Esophagus (tissue), 2 donors: Measurements from ENCODE around the gene VWA3B. TPM values are rescaled to one million over a fixed set of nuclear protein-coding genes. Genes with fewer than 3 reads are reported as not detected.

ENCODE experiments used
- H3K27ac ChIP-seq, 2 donors: one replicate each; pipeline ENCODE4 v1.5.1; 2013; ENCODE audit warnings: low read depth in 2 of 2, mild to moderate bottlenecking in 2 of 2, inconsistent platforms in 1 of 2, low read length in 1 of 2, moderate library complexity in 1 of 2
- H3K27me3 ChIP-seq, 2 donors: one replicate each; pipeline ENCODE4 v1.6.1; 2013; ENCODE audit warnings: low read length in 2 of 2, control low read depth in 1 of 2, mild to moderate bottlenecking in 1 of 2; ENCODE audit not compliant: insufficient read depth in 2 of 2, control insufficient read depth in 1 of 2
- H3K36me3 ChIP-seq, 2 donors: one replicate each; pipeline ENCODE4 v1.6.1; 2013; ENCODE audit warnings: low read length in 1 of 2; ENCODE audit not compliant: control insufficient read depth in 2 of 2, insufficient read depth in 2 of 2
- H3K4me1 ChIP-seq, 2 donors: one replicate each; pipeline ENCODE4 v1.6.1; 2013; ENCODE audit warnings: low read length in 1 of 2; ENCODE audit not compliant: control insufficient read depth in 2 of 2, insufficient read depth in 2 of 2
- H3K4me3 ChIP-seq, 2 donors: one replicate each; pipeline ENCODE4 v1.5.1; 2013; ENCODE audit warnings: low read length in 2 of 2, mild to moderate bottlenecking in 2 of 2, low read depth in 1 of 2, moderate library complexity in 1 of 2
- H3K9me3 ChIP-seq, 2 donors: one replicate each; pipeline ENCODE4 v1.6.1; 2013; ENCODE audit warnings: mild to moderate bottlenecking in 2 of 2, low read depth in 1 of 2, low read length in 1 of 2, moderate library complexity in 1 of 2; ENCODE audit not compliant: control insufficient read depth in 2 of 2, insufficient read depth in 1 of 2
- WGBS, 2 donors: extraction: QIAGEN DNeasy Blood & Tissue Kit; methylation state at CpG; one replicate each; pipeline ENCODE4 v1.1.7; 2013; 5-methylcytosine and 5-hydroxymethylcytosine counted together
- polyA plus RNA-seq, 2 donors: library from polyadenylated mRNA; stranded (reverse); fragments of 200-250 nt; gene quantifications; one replicate each; pipeline ENCODE4 v1.2.3, GENCODE V29; 2013
- donor health status: healthy with polysubstance abuse.
- donor health status: Bipolar disorder and iron deficiency.

The VWA3B gene
- polyA plus RNA-seq, 2 donors = 0.01 to 0.02 TPM

DNA sequence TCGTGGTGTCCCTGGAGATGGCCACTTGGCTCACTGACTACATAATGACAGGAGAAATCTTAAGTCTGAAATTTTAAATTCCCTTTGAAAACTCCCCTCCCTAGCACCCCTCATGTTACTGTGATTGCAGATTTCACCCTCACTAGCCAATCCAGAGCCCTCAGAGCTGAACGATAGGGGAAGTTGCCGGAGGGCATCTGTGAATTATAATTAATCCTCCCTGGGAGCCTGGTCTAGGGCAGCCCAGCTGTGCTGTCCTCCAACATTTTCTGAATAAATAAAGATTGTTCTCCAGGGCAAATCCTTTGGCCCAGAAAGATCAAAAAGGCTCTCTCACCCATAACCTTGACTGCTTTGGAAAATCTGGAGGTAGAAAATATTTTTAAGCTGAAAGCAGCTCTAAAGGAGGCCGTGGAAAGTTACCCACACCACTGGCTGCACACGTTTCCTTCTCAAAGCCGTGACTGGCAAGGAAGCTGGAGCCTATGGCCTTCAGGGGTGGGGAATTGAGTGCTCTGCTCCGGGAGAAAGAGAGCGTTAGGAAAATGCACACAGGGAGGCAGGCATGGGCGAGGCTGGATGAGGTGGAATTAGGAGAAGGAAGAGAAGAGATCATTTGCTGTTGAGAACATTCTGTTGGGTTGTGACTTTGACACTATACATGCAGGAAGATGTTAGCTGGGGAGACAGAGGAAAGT is 190.3 kb downstream of the VWA3B start:
- no peaks in the 10 kb centered on the region for H3K27me3 ChIP-seq
- WGBS, 2 donors = 45 to 59% methylated on average over 9 of the region's 9 CpGs
- no peaks in the 10 kb centered on the region for H3K36me3 ChIP-seq
- no peak overlapping the region for H3K27ac ChIP-seq
- peaks cover 5 to 10% of the 10 kb centered on the region in 2 donors for H3K4me1 ChIP-seq
- no peaks in the 10 kb centered on the region for H3K9me3 ChIP-seq
- H3K4me3 ChIP-seq = no peak overlapping the region

DNA sequence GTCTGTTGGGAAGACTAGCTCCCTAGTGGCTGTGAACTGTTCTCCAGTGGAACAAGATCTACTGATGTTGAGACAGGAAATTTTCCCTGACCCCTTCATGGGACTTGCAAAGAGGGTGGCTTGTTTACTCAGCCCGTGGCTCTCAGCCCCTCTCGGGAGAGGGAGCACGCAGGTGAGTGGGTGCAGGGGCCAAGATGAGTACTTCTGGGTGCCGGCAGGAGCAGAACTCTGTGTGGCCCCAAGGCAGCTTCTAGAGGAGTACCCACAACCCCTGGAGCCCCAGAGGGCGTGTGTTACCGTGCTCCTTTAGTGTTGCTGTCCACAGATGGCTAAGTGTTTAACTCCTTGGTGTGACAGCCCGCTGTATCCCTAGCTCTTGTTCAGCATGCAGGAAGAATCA is 191.1 kb downstream of the VWA3B start:
- no peaks in the 10 kb centered on the region for H3K9me3 ChIP-seq
- peaks cover 5 to 10% of the 10 kb centered on the region in 2 donors for H3K4me1 ChIP-seq
- no peak overlapping the region for H3K4me3 ChIP-seq
- no peak overlapping the region for H3K27ac ChIP-seq
- H3K36me3 ChIP-seq = no peaks in the 10 kb centered on the region
- no peaks in the 10 kb centered on the region for H3K27me3 ChIP-seq
- 85 to 87% methylated on average over 7 of the region's 7 CpGs for WGBS, 2 donors

DNA sequence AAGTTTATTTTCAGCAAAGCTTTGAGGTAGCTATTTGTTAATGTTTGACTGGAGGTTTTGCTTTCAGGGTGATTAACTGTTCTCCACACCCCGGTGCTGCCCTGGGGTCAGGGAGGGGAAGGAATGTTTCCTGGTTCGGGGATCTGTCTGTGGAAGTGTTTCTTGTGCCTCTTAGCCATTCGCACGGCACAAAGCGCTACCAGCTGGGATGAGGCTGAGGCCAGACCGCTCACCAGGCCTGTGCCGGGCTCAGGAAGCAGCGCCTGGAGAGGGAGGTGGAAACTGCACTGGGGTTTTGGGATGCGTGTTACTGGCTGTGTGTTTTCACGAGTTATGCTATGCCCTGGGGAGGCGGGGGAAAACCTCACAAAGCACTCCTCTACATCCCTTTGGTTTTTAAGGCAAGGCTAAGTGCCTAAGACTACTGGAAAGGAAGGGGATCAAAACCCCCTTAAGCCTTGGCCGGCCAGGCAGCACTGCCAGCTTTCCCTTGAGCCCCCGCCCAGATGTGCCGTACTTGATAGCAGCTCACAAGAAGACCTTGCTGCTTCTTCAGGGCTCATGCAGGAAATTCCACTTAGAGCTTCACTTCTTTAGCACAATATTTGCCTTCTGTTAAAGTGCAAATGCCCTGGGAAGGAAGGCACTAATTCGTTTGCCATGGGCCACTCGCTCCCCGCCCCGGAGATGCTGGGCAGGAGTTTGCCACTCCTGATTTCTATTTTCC is 193.6 kb downstream of the VWA3B start:
- H3K9me3 ChIP-seq = no peaks in the 10 kb centered on the region
- peaks cover 5 to 10% of the 10 kb centered on the region in 2 donors for H3K4me1 ChIP-seq
- WGBS, 2 donors = 40 to 43% methylated on average over 18 of the region's 18 CpGs
- no peaks in the 10 kb centered on the region for H3K36me3 ChIP-seq
- H3K27ac ChIP-seq = peak overlapping the region; percentile 27 to 44
- no peaks in the 10 kb centered on the region for H3K27me3 ChIP-seq
- no peak overlapping the region for H3K4me3 ChIP-seq

DNA sequence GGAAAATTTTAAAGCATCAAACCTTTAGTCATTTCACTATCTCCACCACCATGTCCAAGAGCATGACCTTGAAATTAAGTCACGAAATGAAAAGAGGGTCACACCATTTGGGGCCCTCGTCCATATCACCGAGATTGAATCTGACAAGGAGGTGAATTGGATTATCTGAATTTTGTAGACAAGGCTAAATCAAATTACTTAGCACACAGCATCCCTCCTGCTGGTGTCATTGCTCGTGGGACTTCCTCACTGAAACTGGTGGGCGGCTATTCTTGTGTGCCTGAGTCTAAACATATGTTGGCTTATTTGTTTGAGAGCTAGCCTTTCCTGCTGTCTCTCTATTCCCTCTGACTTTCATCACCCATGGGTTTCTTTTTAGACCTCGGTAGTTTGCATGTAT is 194.6 kb downstream of the VWA3B start:
- Histone ChIP-seq H3K36me3 (no peaks in the 10 kb centered on the region), H3K4me1 (peaks cover 5 to 10% of the 10 kb centered on the region in 2 donors), H3K27me3 (no peaks in the 10 kb centered on the region), H3K9me3 (no peaks in the 10 kb centered on the region), H3K27ac (no peak overlapping the region), H3K4me3 (no peak overlapping the region)
- WGBS, 2 donors = 89 to 92% methylated on average over 6 of the region's 6 CpGs

DNA sequence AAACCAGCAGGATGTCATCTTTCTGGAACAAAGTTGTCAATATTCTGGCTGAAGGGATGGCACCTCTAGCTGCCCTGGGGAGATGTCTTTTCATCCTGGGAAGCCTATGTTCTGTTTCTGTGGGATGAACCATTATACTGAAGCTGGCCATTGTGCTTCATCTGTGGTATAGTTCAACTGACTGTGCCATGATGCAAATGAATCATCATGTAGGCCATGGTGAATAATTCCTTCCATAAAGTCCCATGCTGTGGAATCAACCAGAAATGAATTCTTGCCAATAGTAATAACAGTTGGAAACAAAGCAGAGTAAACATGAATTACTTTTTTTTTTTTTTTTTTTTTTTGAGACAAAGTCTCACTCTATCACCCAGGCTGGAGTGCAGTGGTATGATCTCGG is 195.1 kb downstream of the VWA3B start:
- H3K9me3 ChIP-seq = no peaks in the 10 kb centered on the region
- H3K27ac ChIP-seq = no peak overlapping the region
- H3K4me1 ChIP-seq = peaks cover 5 to 10% of the 10 kb centered on the region in 2 donors
- H3K4me3 ChIP-seq = no peak overlapping the region
- no peaks in the 10 kb centered on the region for H3K27me3 ChIP-seq
- WGBS, 2 donors = 71 to 92% methylated on average over 1 of the region's 1 CpG
- H3K36me3 ChIP-seq = no peaks in the 10 kb centered on the region

DNA sequence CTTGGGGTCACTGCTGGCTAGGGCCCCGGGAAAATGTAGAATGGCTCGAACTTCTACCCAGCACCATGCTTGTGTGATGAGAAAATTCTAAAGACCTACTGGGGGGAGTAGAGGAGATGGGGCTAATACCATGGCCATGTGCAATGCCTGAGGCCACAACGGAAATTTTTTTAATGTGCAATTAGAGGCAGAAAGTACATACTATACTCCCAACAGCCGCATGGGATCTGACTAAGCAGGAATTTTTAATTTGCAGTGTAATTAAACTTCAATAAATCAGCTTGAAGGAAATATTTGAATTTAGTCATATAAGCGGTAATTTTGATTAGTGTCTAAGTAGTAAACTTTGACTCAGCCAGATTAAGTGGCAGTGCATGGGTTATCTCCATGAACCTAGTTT is 206.1 kb downstream of the VWA3B start:
- Histone ChIP-seq H3K4me3 (no peak overlapping the region), H3K4me1 (peaks cover 0 to 3% of the 10 kb centered on the region in 2 donors), H3K27me3 (no peaks in the 10 kb centered on the region), H3K9me3 (no peaks in the 10 kb centered on the region), H3K27ac (no peak overlapping the region), H3K36me3 (no peaks in the 10 kb centered on the region)
- 85 to 87% methylated on average over 5 of the region's 5 CpGs for WGBS, 2 donors

DNA sequence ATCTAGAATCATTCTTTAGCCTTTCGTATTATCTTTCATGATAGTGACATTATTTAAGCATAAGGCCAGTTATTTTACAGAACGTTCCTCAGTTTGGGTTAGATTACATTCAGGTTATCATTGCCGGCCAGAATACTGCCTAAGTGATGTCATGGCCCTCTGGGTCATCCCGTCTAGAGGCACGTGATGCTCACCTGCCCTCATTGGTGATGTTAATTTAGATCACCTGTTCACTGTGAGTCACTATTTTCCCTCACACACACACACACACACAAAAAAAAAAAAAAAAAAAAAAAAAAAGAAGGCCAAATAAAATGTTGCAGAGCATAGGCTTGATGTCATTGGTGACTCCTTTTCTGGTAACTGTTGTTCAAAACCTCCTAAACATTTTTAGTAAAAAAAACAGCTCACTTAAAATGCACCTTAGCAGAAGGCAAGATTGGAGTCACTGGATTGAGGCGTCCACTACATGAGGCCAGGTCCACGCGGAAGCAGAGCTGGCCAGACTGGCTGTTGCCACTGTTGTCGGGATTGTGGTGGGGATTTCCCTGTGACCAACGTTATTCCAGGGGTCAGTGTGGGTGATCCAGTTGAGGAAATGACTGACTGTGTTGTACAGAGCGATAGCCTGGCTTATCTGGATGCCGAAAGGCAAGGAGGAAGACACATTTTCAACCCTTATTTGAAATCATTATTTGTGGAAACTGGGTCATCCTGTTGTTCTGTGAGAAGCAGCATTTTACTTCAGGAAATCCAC is 207.1 kb downstream of the VWA3B start:
- no peaks in the 10 kb centered on the region for H3K27me3 ChIP-seq
- no peak overlapping the region for H3K4me3 ChIP-seq
- 70 to 78% methylated on average over 12 of the region's 12 CpGs for WGBS, 2 donors
- peaks cover 0 to 3% of the 10 kb centered on the region in 2 donors for H3K4me1 ChIP-seq
- no peaks in the 10 kb centered on the region for H3K9me3 ChIP-seq
- no peak overlapping the region for H3K27ac ChIP-seq
- no peaks in the 10 kb centered on the region for H3K36me3 ChIP-seq

DNA sequence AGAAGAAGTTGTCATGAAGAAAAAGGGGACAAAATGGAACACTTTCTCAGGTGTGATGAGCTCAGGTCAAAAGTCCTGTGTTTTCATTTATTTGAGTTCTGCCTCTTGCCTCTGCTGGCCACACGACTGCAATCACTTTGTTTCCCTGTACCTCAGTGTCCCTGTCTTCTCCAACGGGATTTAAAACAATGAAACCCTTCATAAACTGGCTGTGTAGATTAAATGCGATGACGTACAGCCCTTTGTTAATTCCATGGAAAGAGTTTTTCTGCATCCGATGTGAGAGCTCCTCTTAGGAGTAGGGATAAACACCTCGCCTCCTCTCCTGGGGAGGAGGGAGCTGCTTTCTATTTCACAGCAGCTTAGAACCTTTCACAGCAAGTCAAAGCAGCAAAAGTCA is 207.7 kb downstream of the VWA3B start:
- no peaks in the 10 kb centered on the region for H3K36me3 ChIP-seq
- H3K27ac ChIP-seq = no peak overlapping the region

DNA sequence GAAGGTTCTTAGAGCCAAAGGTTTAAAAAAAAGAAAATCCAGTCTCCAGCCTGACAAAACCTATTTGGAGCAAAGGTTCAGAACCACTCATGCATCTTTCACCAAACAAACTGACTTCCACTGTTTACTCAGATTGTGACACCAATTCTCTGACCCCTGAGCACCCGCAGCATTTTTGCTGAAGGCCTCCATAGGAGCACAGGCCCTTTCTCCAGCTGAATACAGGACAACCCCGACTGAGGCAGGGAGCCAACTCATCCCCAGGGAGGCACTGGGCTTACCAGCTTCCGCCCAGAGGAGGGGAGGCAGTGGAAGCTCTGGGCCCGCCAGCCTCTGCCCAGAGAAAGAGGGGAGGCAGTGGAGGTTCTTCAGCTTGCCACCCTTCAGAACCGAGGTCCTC is 208.3 kb downstream of the VWA3B start:
- Histone ChIP-seq H3K27ac (no peak overlapping the region), H3K9me3 (no peaks in the 10 kb centered on the region), H3K4me3 (no peak overlapping the region), H3K36me3 (no peaks in the 10 kb centered on the region), H3K27me3 (no peaks in the 10 kb centered on the region), H3K4me1 (peaks cover 0 to 7% of the 10 kb centered on the region in 2 donors)
- 79 to 81% methylated on average over 5 of the region's 5 CpGs for WGBS, 2 donors

More for the DNA sequence above, 207.7 kb downstream of the VWA3B start:
- no peak overlapping the region for H3K4me3 ChIP-seq
- peaks cover 0 to 4% of the 10 kb centered on the region in 2 donors for H3K4me1 ChIP-seq
- H3K27me3 ChIP-seq = no peaks in the 10 kb centered on the region
- no peaks in the 10 kb centered on the region for H3K9me3 ChIP-seq
- WGBS, 2 donors = 61 to 69% methylated on average over 6 of the region's 6 CpGs
